Mucosa of stomach (tissue), 1 donor: Measurements from ENCODE around the gene FNBP1.

Experiments
- H3K27me3 ChIP-seq: one replicate; pipeline ENCODE4 v1.7.0; 2013; ENCODE audit warnings: mild to moderate bottlenecking, low read length; ENCODE audit not compliant: control insufficient read depth, insufficient read depth
- H3K36me3 ChIP-seq: one replicate; pipeline ENCODE4 v1.7.0; 2013; ENCODE audit warnings: low read length; ENCODE audit not compliant: control insufficient read depth, insufficient read depth
- H3K4me1 ChIP-seq: one replicate; pipeline ENCODE4 v1.7.0; 2013; ENCODE audit warnings: mild to moderate bottlenecking, low read length; ENCODE audit not compliant: control insufficient read depth, insufficient read depth
- H3K4me3 ChIP-seq: one replicate; pipeline ENCODE4 v1.7.0; 2013; ENCODE audit warnings: low read length
- H3K9ac ChIP-seq: one replicate; pipeline ENCODE4 v1.7.0; 2013; ENCODE audit warnings: mild to moderate bottlenecking, low read length, moderate library complexity
- H3K9me3 ChIP-seq: one replicate; pipeline ENCODE4 v1.7.0; 2013; ENCODE audit warnings: mild to moderate bottlenecking, low read length, moderate library complexity; ENCODE audit not compliant: control insufficient read depth
- donor health status: Pancreatic carcinoma.

FNBP1 gene

GRCh38 chr9:129866394-129867135 is 176.4 kb downstream of the FNBP1 start:
- Histone ChIP-seq H3K27me3 (no peaks in the 10 kb centered on the region), H3K9ac (no peak overlapping the region), H3K36me3 (peaks cover 9% of the 10 kb centered on the region), H3K4me1 (no peaks in the 10 kb centered on the region), H3K9me3 (no peaks in the 10 kb centered on the region), H3K4me3 (no peak overlapping the region)

GRCh38 chr9:129865668-129866320 is 177.2 kb downstream of the FNBP1 start:
- no peaks in the 10 kb centered on the region for H3K9me3 ChIP-seq
- H3K4me1 ChIP-seq, result no peaks in the 10 kb centered on the region
- no peak overlapping the region for H3K4me3 ChIP-seq
- no peaks in the 10 kb centered on the region for H3K27me3 ChIP-seq
- H3K9ac ChIP-seq, result no peak overlapping the region
- H3K36me3 ChIP-seq, result peaks cover 15% of the 10 kb centered on the region

GRCh38 chr9:129864991-129865647 is 177.9 kb downstream of the FNBP1 start:
- H3K9me3 ChIP-seq, result no peaks in the 10 kb centered on the region
- H3K4me1 ChIP-seq, result no peaks in the 10 kb centered on the region
- H3K4me3 ChIP-seq, result no peak overlapping the region
- H3K36me3 ChIP-seq, result peaks cover 15% of the 10 kb centered on the region
- H3K27me3 ChIP-seq, result no peaks in the 10 kb centered on the region
- no peak overlapping the region for H3K9ac ChIP-seq

GRCh38 chr9:129863059-129863690 is 179.8 kb downstream of the FNBP1 start:
- Histone ChIP-seq H3K9ac (no peak overlapping the region), H3K4me3 (no peak overlapping the region), H3K9me3 (no peaks in the 10 kb centered on the region), H3K36me3 (peaks cover 21% of the 10 kb centered on the region), H3K4me1 (no peaks in the 10 kb centered on the region), H3K27me3 (no peaks in the 10 kb centered on the region)

GRCh38 chr9:129861447-129861827 is 181.6 kb downstream of the FNBP1 start:
- no peaks in the 10 kb centered on the region for H3K9me3 ChIP-seq
- no peak overlapping the region for H3K9ac ChIP-seq
- no peaks in the 10 kb centered on the region for H3K27me3 ChIP-seq
- no peaks in the 10 kb centered on the region for H3K4me1 ChIP-seq
- H3K4me3 ChIP-seq, result no peak overlapping the region
- H3K36me3 ChIP-seq, result peaks cover 25% of the 10 kb centered on the region

- Histone ChIP-seq H3K27me3 (no peaks in the 10 kb centered on the region), H3K9ac (no peak overlapping the region), H3K4me1 (no peaks in the 10 kb centered on the region), H3K4me3 (no peak overlapping the region), H3K36me3 (peaks cover 25% of the 10 kb centered on the region), H3K9me3 (no peaks in the 10 kb centered on the region)
Measured at GRCh38 chr9:129860653-129861446, 182.1 kb downstream of the FNBP1 start.

GRCh38 chr9:129858167-129858962 is 184.6 kb downstream of the FNBP1 start:
- H3K36me3 ChIP-seq, result peaks cover 31% of the 10 kb centered on the region
- H3K4me1 ChIP-seq, result no peaks in the 10 kb centered on the region
- no peaks in the 10 kb centered on the region for H3K9me3 ChIP-seq

GRCh38 chr9:129857207-129857606 is 185.8 kb downstream of the FNBP1 start:
- no peaks in the 10 kb centered on the region for H3K27me3 ChIP-seq
- H3K9ac ChIP-seq, result no peak overlapping the region
- H3K4me1 ChIP-seq, result peaks cover 7% of the 10 kb centered on the region
- no peaks in the 10 kb centered on the region for H3K9me3 ChIP-seq
- H3K36me3 ChIP-seq, result peaks cover 31% of the 10 kb centered on the region
- H3K4me3 ChIP-seq, result no peak overlapping the region

More at GRCh38 chr9:129858167-129858962, 184.6 kb downstream of the FNBP1 start:
- Histone ChIP-seq H3K9ac (no peak overlapping the region), H3K27me3 (no peaks in the 10 kb centered on the region), H3K4me3 (no peak overlapping the region)

- H3K9ac ChIP-seq, result no peak overlapping the region
- H3K4me3 ChIP-seq, result no peak overlapping the region
- H3K4me1 ChIP-seq, result peaks cover 8% of the 10 kb centered on the region
- no peaks in the 10 kb centered on the region for H3K9me3 ChIP-seq
- no peaks in the 10 kb centered on the region for H3K27me3 ChIP-seq
- H3K36me3 ChIP-seq, result peaks cover 27% of the 10 kb centered on the region
Measured at GRCh38 chr9:129854588-129855110, 188.3 kb downstream of the FNBP1 start.

GRCh38 chr9:129853614-129854013 is 189.4 kb downstream of the FNBP1 start:
- no peak overlapping the region for H3K4me3 ChIP-seq
- H3K27me3 ChIP-seq, result no peaks in the 10 kb centered on the region
- H3K9me3 ChIP-seq, result no peaks in the 10 kb centered on the region
- peaks cover 8% of the 10 kb centered on the region for H3K4me1 ChIP-seq
- peaks cover 23% of the 10 kb centered on the region for H3K36me3 ChIP-seq
- no peak overlapping the region for H3K9ac ChIP-seq

GRCh38 chr9:129852579-129852978 is 190.4 kb downstream of the FNBP1 start:
- peaks cover 8% of the 10 kb centered on the region for H3K4me1 ChIP-seq
- no peak overlapping the region for H3K9ac ChIP-seq
- H3K36me3 ChIP-seq, result peaks cover 16% of the 10 kb centered on the region
- no peak overlapping the region for H3K4me3 ChIP-seq
- H3K27me3 ChIP-seq, result no peaks in the 10 kb centered on the region
- no peaks in the 10 kb centered on the region for H3K9me3 ChIP-seq
